Chondrocyte (in vitro differentiated cells): Measurements from ENCODE around the gene LGMN. TPM values are rescaled to one million over a fixed set of nuclear protein-coding genes. Genes with fewer than 3 reads are reported as not detected.
A peak's percentile ranks its signal among the peaks of the same experiment; 100 is the strongest.

Source experiments
- DNase-seq: peaks from one replicate; pipeline ENCODE4 v3.0.0; 2021; ENCODE audit warnings: mixed read lengths, low spot score
- H3K27ac Mint-ChIP-seq: one replicate; pipeline ENCODE4 v1.8.0; 2021; ENCODE audit warnings: mild to moderate bottlenecking, moderate library complexity, mixed read lengths; ENCODE audit not compliant: unreplicated experiment
- H3K27me3 Mint-ChIP-seq: 2 replicates; pipeline ENCODE4 v1.8.0; 2021; ENCODE audit warnings: low read depth, mixed read lengths
- H3K36me3 Mint-ChIP-seq: 2 replicates; pipeline ENCODE4 v1.8.0; 2021; ENCODE audit warnings: low read depth, mixed read lengths
- H3K4me1 Mint-ChIP-seq: 2 replicates; pipeline ENCODE4 v1.8.0; 2021; ENCODE audit warnings: low read depth, mild to moderate bottlenecking, mixed read lengths
- H3K4me3 Mint-ChIP-seq: one replicate; pipeline ENCODE4 v1.8.0; 2021; ENCODE audit warnings: mild to moderate bottlenecking, moderate library complexity, mixed read lengths; ENCODE audit not compliant: unreplicated experiment
- H3K9me3 Mint-ChIP-seq: 2 replicates; pipeline ENCODE4 v1.8.0; 2021; ENCODE audit warnings: low read depth, mixed read lengths
- CTCF ChIP-seq: fragments of 200-600 bp; sonication (generic); IDR thresholded peaks from 2 replicates; pipeline ENCODE4 v1.5.0; 2021; ENCODE audit warnings: antibody characterized with exemption, mild to moderate bottlenecking, moderate library complexity
- total RNA-seq: library from RNA; stranded (reverse); gene quantifications from 3 replicates; pipeline ENCODE4 v1.2.1, GENCODE V29; 2021

Gene LGMN
- total RNA-seq, 1 donor from 2014 or later, result 134 TPM

GRCh38 chr14:92792885-92793284, 44.5 kb upstream of the LGMN start:
- H3K4me1 Mint-ChIP-seq, result peaks cover 27% of the 10 kb centered on the region
- no peaks in the 10 kb centered on the region for H3K27me3 Mint-ChIP-seq
- no peak overlapping the region for H3K27ac Mint-ChIP-seq
- H3K9me3 Mint-ChIP-seq, result peaks cover 22% of the 10 kb centered on the region
- H3K36me3 Mint-ChIP-seq, result peaks cover 14% of the 10 kb centered on the region
- TF ChIP-seq CTCF, result no peak
- no peak for DNase-seq
- no peak overlapping the region for H3K4me3 Mint-ChIP-seq

- H3K27me3 Mint-ChIP-seq, result no peaks in the 10 kb centered on the region
- no peak for DNase-seq
- peaks cover 8% of the 10 kb centered on the region for H3K36me3 Mint-ChIP-seq
- peaks cover 22% of the 10 kb centered on the region for H3K4me1 Mint-ChIP-seq
- H3K27ac Mint-ChIP-seq, result no peak overlapping the region
- peaks cover 27% of the 10 kb centered on the region for H3K9me3 Mint-ChIP-seq
- TF ChIP-seq CTCF, result no peak
- no peak overlapping the region for H3K4me3 Mint-ChIP-seq
These were observed 41.1 kb upstream of the LGMN start for GRCh38 chr14:92789457-92790089.

GRCh38 chr14:92787554-92787953, 39.1 kb upstream of the LGMN start:
- no peaks in the 10 kb centered on the region for H3K27me3 Mint-ChIP-seq
- no peak for TF ChIP-seq CTCF
- no peak for DNase-seq
- peaks cover 7% of the 10 kb centered on the region for H3K36me3 Mint-ChIP-seq
- no peak overlapping the region for H3K4me3 Mint-ChIP-seq
- H3K9me3 Mint-ChIP-seq, result peaks cover 27% of the 10 kb centered on the region
- peaks cover 18% of the 10 kb centered on the region for H3K4me1 Mint-ChIP-seq
- no peak overlapping the region for H3K27ac Mint-ChIP-seq

GRCh38 chr14:92786427-92786756, 38.0 kb upstream of the LGMN start:
- peaks cover 18% of the 10 kb centered on the region for H3K4me1 Mint-ChIP-seq
- peaks cover 7% of the 10 kb centered on the region for H3K36me3 Mint-ChIP-seq
- no peaks in the 10 kb centered on the region for H3K27me3 Mint-ChIP-seq
- DNase-seq, result no peak
- H3K9me3 Mint-ChIP-seq, result peaks cover 24% of the 10 kb centered on the region
- TF ChIP-seq CTCF, result no peak
- H3K4me3 Mint-ChIP-seq, result no peak overlapping the region
- H3K27ac Mint-ChIP-seq, result peak overlapping the region; percentile 77

- Mint-ChIP-seq H3K4me3 (no peak overlapping the region), H3K27ac (peak overlapping the region; percentile 77)
- no peak for DNase-seq
These were observed 37.4 kb upstream of the LGMN start for GRCh38 chr14:92785667-92786426.

More at GRCh38 chr14:92785667-92786426, 37.4 kb upstream of the LGMN start:
- H3K36me3 Mint-ChIP-seq, result peaks cover 7% of the 10 kb centered on the region
- no peaks in the 10 kb centered on the region for H3K27me3 Mint-ChIP-seq
- peaks cover 18% of the 10 kb centered on the region for H3K4me1 Mint-ChIP-seq
- peaks cover 24% of the 10 kb centered on the region for H3K9me3 Mint-ChIP-seq
- peak; percentile 42 for TF ChIP-seq CTCF
